HuH-7.5 (cell line): Measurements from ENCODE around the gene ZNF469.
"Not testable (repeated sequence)": the region's sequence is repeated elsewhere in the genome, so short reads cannot be mapped to it uniquely, and the experiment has no call there.

ENCODE experiments used
- DNase-seq: peaks from one replicate; pipeline ENCODE4 v3.0.0; 2011; ENCODE audit warnings: low spot score

ZNF469 gene

DNA sequence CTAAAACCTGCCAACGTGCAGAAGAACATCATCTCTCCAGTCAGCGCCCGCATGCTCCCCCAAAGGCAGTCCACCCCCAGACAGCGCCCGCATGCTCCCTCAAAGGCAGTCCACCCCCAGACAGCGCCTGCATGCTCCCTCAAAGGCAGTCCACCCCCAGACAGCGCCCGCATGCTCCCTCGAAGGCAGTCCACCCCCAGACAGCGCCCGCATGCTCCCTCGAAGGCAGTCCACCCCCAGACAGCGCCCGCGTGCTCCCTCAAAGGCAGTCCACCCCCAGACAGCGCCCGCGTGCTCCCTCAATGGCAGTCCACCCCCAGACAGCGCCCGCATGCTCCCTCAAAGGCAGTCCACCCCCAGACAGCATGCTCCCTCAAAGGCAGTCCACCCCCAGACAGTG, 22.4 kb upstream of the ZNF469 start:
- not testable (repeated sequence) for DNase-seq

DNA sequence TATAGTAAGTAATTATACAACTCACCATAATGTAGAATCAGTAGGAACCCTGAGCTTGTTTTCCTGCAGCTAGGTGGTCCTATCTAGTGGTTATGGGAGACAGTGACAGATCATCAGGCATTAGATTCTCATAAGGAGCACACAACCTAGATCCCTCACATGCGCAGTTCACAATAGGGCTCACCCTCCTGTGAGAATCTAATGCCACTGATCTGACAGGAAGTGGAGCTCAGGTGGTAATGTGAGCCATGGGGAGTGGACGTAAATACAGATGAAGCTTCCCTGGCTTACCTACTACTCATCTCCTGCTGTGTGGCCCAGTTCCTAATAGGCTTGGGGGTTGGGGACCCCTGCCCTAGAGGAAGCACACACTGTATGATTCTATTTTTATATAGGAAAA, 21.8 kb upstream of the ZNF469 start:
- DNase-seq, result no peak

DNA sequence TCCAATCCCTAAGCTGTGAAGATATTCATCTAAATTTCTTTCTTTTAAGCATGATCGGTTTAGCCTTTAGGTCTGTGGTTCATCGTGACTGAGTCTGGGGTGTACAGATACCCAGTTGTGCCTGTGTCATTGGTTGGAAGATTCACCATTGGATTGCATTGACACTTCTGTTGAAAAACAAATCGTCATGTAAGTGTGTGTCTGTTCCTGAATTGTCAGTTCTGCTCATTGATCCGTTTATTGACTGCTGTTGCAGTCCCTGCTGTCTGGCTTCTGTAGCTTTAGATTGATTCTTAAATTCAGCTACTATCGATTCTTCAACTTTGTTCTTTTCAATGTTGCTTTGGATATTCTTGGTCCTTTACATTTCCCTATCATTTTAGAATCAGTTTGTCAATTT, 21.0 kb upstream of the ZNF469 start:
- DNase-seq, result no peak

DNA sequence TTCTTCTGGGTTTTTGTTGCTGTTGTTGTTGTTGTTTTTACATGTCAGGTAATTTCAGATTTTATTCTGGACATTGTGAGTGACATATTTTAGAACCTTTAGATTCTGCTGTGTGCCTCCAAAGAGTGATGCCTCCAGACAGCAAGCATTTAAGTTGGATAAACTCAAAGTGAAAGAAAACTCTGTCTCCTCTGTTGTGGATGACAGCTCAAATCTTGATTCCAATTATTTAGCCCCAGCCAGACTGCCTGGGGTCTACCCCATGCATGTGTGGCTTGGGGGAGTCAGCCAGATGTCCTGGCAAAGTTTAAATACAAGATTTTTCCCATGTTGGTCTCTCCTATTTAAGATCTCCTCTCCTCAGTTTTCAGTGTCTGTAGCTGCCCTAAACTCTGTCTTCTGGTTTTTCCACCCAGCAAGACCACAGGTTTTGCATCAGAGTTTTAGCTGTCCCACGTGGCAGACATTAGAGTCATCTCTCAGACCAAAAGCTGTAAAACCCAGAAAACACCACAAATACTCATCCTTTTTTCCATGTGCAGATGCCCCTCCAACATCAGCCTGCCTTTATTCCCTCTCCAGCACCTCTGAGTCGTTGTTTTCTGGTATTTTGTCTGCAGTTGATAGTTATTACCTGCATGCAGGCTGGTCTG, 19.4 kb upstream of the ZNF469 start:
- DNase-seq, result no peak

DNA sequence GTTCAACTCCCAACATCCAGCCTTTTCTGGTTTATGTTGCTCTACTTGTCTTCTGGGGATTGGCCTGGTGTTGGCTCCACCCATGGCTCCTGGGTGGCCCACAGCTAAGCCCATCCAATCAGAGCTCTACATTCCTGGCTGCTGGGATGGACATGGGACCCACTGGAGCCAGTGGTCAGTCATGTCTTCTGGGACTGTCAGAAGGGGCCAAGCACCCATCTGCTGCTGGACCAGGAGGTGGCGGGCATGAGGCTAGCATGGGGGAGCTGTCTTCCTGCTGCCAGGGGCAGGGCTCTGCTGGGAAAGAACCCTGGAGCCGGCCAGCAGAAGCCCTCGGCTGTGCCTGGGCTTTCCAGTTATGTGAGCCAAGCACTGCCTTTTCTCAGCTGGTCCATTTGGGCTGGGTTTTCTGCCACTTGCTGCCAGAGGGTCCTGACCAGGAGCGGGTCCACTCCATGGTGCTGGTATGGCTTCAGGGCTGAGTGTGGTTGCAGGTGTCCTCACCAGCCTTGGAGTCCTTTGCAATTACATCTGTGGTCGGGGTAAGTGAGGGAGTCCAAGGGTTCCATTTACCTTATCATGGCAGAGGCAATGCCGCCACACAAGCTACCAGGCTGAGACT, 17.4 kb upstream of the ZNF469 start:
- DNase-seq, result no peak

DNA sequence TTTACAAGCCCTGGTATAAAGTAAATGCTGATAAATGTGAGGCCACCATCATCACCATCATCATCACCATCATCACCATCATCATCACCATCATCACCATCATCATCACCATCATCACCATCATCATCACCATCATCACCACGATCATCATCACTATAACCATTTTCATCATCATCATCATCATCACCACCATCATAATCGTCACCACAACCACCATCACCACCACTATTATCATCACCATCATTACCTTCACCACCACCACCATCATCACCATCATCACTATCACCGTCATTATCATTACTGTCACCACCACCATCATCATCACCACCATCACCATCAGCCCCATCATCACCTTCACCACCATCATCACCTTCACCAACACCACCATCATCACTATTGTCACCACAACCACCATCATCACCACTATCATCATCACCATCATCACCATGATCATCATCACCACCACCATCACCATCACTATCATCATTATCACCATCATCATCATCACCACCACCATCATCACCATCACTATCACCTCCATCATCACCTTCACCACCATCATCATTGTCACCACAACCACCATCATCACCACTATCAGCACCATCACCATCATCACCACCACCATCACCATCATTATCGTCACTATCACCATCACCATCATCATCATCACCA, 16.6 kb upstream of the ZNF469 start:
- DNase-seq, result no peak

DNA sequence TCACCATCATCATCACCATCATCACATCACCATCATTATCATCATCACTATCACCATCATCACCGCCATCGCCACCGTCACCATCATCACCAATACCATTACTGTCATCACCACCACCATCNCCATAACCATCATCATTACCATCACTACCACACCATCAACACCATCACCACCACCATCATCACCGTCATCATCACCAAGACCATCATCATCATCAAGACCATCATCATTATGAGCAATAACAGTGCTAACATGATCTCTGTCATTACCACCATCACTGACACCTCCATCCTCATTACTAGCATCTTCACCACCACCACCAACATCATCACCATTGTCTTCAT, 16.1 kb upstream of the ZNF469 start:
- no peak for DNase-seq

DNA sequence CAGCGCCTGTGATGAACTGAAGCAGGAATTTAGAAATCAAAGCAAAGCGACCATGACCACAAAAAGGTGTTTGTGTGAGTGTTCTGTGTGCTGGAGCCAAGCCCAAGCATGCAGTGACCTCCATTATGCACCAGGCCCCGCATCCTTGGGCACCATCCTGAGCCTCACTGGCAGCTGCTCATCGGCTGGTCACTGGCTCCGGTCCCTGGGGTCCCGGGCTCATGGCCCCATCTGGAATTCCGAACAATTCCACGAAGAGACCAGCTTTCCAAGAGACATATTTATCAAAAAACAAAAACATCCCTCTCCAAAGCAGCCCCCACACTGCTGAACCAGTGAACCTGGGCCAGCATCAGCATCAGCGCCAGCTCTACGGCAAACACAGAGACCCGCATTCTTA, 15.2 kb upstream of the ZNF469 start:
- no peak for DNase-seq

DNA sequence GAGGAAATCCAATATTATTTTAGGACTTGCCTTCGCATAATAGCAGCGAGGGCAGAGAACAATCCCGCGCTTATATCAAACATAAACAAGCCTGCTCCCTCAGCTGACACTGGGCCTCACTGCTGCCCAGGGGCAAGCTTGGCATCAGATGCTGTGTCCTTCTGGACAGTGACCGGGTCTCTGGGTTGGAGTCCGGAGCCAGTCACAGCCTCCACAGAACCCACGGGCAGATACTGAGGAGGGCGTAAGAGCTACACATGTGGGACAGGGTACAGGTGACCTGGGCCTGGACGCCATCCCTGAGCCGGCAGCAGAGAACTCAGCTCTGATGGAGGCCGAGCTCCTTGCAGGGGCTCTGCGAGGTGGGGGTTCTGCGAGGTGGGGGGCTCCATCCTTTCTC, 14.7 kb upstream of the ZNF469 start:
- DNase-seq, result no peak

DNA sequence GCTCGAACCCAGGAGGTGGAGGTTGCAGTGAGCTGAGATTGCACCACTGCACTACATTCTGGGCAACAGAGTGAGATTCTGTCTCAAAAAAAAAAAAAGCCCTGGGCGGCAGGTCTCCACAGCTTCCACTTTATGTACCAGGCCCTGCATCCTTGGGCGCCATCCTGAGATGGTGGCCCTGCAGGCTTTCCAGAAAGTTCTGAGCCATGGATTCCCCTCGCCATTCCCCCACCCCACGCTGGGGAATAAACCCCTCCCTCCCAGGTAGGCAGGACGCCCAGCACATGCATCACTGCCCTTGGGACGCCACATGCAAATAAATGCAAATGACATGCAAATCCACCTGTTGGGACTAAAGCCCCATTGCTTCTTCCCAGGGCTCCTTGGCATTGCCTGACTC, 13.8 kb upstream of the ZNF469 start:
- DNase-seq, result no peak

DNA sequence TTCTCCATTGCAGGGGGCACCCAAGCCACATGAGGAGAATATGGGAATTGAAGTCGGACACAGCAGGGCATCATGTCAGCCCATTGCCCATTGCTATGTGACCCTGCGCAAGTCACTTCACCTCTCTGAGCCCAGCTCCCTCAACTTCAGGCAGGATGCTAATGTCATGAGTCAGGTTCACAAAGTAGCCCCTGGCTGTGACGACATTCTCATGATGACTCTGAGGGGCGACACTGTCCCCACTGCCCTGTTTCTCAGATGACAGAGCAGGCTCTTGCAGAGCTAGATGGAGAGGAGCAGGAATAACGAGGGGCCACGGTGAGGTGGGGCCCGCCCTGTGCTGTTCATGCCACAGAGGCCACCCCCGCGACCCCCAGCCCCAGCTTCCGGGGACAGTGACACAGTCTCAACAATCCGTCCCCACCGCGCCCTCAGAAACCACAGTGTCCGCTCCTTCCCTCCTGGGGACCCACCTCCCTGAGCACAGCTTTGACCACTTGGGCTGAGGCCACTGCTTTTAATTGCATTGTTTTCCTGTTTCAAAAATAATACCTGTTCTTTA, 13.2 kb upstream of the ZNF469 start:
- no peak for DNase-seq

DNA sequence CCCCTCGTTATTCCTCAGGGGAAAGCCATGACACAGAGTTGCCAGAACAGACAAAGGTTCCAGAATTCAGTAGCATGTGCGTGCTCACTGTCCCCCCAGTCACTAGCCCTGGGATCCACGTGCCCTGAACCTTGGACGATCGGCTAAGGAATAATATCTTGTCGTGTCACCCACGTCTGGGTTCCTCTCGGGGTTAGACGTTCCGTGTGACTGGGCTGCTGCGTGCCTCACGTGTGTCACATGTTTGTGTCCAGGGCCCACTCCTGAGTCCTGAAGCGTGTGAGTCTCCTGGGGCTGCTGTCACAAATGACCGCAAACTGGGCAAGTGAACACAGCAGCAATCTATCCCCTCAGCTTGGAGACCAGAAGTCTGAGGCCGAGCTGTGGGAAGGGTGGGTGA, 12.4 kb upstream of the ZNF469 start:
- no peak for DNase-seq

DNA sequence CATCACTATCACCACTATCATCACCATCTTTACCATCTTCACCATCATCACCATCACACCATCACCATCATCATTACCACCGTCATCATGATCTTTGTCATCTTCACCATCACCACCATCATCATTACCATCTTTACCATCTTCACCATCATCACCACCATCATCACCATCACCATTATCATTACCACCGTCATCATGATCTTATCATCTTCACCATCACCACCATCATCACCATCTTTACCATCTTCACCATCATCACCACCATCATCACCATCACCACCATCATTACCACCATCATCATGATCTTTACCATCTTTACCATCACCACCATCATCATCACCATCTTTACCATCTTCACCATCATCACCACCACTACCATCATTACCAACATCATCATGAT, 10.2 kb upstream of the ZNF469 start:
- DNase-seq, result no peak

DNA sequence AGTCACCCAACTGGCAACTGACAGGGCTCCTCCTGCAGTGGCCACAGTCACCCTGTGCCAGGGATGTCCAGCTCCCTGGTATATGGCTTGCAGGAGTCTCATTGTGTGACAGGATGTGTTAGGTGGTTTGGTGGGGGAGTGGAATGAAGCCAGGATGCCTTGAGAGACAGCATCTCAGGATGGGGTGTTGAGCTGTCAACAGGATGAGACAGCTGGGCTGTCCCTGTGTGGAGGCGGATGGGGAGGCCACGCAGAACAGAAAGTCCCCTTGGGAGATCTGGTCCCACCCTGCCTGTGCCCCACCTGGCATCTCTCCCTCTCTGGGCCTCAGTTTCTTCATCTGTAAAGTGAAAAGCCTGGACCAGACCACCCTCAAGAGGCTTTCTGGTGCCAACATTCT, 9.5 kb upstream of the ZNF469 start:
- DNase-seq, result no peak

DNA sequence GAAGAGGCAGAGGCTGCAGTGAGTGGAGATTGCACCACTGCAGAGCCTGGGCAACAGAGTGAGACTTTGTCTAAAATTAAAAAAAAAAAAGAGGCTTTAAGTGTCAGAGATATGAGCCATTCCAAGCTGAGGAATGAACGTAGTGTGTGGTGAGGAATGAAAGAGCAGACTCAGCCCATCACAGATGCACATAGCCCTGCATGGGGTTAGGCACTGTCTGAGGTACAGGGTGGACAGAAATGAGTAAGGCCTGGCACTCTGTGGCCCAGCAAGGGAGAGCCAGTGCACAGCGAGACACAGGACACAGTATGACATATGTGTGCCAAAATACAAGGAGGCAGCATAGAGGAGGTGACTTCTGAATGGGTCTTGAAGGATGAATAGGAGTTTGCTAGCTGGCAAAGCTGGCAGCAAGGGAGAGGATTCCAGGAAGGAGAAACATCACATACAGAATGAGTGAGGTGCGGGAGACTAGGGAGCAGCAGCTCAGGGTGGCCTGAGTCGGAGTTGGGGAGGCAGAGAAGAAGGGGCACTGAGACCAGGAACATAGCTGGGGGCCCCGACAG, 8.7 kb upstream of the ZNF469 start:
- no peak for DNase-seq

DNA sequence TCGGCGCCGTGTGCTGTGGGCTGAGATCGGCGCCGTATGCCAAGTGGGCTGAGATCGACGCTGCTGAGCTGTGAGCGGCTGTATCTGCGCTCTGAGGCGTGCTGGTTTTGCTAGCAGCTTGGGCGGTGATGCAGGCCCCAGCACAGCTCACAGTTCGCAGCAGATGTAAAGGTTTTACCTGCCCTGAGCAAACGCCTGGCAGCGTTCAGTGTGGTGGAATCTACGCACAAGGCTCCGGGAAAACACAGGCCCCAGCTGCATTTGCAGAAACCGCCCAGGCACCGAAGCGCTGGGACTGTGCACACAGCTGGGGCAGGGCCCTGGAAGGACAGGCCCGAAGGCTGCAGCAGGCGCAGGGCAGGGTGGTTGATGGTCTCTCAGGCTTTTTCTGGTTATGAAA, 8.0 kb upstream of the ZNF469 start:
- no peak for DNase-seq

DNA sequence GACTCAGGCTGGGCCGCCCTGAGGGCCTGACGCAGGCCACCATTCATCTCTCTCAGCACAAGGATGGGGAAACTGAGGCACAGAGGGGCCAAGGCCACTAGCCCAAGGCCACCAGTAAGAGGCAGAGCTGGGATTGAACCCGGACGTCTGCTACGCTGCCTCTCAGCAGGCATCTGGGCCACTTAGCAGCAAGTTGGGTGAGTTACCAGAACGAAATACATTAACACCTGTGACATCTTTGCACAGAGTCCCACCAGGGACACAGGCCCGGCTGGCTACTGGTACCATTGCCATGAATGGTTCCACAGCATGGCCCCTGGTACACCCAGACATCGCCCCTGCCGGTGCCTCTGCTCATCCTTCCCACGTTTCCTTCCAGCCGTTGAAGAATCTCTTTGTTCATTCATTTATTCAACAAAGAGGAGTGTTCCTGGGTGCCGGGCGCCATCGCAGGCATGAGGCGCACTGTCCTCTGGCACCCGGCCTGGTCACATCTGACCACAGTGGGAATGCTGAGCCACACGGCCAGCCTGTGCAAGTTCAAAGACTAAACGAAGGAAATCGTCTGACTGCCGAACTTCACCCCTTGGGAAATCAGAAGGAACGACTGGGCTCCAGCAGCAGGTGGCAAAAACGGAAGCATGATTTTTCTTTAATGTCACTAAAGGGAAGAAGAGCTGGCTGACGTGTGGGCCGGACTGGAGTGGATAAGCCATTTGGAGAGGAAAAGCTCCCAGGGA, 7.4 kb upstream of the ZNF469 start:
- no peak for DNase-seq

DNA sequence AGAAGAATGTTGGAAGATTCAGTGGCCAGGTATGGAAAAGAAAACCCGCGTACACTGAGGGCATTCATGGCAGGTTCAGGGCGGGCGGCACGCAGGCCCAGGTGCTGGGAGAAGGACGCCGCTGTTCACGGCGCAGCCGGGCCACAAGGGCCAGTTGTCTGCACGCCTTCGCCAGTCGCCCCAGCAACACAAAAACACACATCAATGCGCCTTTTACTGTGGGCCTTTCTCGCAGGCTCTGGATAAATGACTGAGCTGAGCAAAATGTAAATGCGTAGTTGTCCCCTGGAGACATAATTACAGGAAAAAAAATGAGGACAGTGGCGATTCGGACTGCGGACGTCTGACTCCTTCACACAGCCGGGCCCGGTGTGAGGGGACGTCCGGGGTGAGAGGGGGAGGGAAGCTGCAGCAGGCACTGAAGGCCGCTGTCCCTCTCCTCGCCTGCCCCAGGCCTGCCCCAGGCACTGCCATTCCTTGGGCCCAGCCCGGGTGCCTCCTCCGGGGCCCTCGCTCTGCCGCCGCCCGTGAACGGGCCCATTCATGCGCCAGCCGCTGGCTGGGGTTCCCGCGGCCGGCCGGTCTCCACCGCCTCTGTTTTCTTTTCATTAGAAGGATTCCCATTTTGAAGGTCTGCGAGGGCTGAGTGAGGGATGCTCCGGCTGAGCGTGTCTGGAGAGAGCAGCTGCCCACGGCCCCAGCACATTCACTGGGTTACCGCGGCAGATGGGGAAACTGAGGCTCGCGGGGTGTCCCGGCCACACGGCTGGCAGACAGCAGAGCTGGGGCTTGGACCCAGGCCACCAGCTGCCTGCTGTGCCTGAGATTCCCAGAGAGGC, 6.5 kb upstream of the ZNF469 start:
- no peak for DNase-seq

DNA sequence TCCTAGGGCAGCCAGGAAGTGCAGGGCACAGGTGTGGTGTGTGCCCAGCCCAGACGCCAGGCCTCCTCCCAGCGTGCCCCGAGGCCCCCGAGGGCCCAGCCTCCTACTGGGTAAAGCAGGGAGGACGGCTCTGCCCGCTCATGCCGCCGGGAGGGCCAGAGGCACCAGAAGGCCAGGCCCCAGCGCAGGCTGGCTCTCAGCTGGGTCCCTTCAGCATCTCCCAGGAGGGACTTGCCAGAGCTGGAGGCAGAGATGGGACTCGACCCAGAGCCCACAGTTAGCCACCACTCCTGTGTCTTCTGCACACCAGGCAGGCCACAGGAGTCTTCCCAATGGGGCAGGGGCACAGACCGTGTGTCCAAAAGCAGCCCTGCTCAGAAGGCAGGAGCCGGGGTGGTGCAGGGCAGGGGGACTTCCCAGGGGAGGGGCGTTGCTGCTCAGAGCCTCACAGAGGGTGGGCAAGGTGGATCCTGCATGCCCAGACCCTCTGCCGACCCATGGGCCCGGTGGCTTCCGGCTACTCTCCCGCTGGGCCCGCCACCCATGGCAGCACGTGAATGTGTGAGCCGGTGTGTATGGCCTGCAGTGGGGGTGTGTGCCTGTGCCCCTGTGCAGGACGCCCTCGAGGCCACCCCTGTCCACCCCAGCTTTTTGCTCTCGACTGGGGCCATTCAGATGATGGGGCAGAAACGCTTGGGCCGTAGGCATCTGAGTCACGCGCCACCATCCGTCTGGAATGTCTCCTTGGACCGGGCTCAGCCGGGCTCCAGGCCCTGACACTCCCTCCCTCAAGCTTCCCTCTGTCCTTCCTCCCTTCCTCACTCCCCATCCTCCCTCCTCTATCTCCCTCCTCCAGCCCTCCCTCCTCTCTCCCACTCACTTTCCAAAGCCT, 5.7 kb upstream of the ZNF469 start:
- DNase-seq, result no peak

DNA sequence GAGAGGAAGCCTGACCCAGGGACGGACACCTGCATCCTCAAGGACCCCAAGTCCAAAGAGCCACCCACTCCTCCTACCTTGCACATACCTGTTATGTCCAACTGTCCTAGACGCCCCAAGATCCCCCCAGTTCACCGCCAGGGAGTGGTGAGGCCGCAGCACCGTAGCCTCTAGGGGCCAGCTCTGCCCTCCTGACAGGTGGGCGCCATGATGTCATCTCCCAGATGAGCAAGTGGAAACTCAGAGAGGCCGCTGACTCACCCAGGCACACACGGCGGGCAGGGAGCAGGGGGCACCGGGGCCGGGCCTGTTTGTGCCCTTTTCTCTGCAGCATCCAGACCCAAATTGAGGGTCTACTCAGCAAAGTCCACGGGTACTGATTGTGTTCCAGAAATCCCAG, 4.8 kb upstream of the ZNF469 start:
- DNase-seq, result no peak

DNA sequence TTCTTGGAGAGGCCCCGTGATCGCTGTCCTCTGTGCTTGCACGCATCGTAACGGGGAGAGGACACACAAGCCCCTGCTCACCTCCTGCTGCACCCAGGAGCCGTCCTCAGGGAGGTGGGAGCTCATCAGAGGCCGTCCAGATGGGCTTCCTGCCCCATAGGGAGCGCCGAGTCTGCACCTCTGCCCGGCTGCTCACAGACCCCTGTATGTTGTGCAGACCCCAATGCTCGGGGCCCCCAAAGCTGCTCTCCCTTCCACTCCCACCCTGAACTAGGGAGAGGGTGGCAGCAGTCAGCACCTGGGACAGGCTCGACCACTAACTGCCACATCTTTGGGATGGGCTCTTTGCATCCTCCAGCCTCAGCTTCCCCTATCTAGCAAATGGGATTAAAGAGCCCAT, 4.4 kb upstream of the ZNF469 start:
- DNase-seq, result no peak
